NCI-H2081 treated with DMSO at 0.1 percent for 48 hours (cell line): ENCODE data around the gene ZDHHC3.

Experiments used
- DNase-seq: peaks from one replicate; lab custom pipeline; 2025; lab: John Stamatoyannopoulos, UW

Gene ZDHHC3

GRCh38 chr3:44893097-44893496, 82.9 kb downstream of the ZDHHC3 start:
- DNase-seq: no peak

GRCh38 chr3:44892689-44893088, 83.3 kb downstream of the ZDHHC3 start:
- no peak for DNase-seq

GRCh38 chr3:44890852-44891251, 85.1 kb downstream of the ZDHHC3 start:
- DNase-seq: no peak

- DNase-seq: no peak
These were observed 85.7 kb downstream of the ZDHHC3 start for GRCh38 chr3:44890258-44890657.

GRCh38 chr3:44887101-44887500, 88.9 kb downstream of the ZDHHC3 start:
- DNase-seq: no peak

GRCh38 chr3:44886561-44886960, 89.4 kb downstream of the ZDHHC3 start:
- no peak for DNase-seq

GRCh38 chr3:44885618-44886017, 90.4 kb downstream of the ZDHHC3 start:
- no peak for DNase-seq

- no peak for DNase-seq
These were observed 92.0 kb downstream of the ZDHHC3 start for GRCh38 chr3:44883999-44884431.

GRCh38 chr3:44883213-44883955, 92.6 kb downstream of the ZDHHC3 start:
- DNase-seq: no peak

GRCh38 chr3:44880284-44880683, 95.7 kb downstream of the ZDHHC3 start:
- no peak for DNase-seq

GRCh38 chr3:44877333-44877732, 98.6 kb downstream of the ZDHHC3 start:
- DNase-seq: no peak

- DNase-seq: no peak
These were observed 100.4 kb downstream of the ZDHHC3 start for GRCh38 chr3:44875596-44875995.
